Measurements from ENCODE around the gene ABCC11.

The ABCC11 gene

DNA sequence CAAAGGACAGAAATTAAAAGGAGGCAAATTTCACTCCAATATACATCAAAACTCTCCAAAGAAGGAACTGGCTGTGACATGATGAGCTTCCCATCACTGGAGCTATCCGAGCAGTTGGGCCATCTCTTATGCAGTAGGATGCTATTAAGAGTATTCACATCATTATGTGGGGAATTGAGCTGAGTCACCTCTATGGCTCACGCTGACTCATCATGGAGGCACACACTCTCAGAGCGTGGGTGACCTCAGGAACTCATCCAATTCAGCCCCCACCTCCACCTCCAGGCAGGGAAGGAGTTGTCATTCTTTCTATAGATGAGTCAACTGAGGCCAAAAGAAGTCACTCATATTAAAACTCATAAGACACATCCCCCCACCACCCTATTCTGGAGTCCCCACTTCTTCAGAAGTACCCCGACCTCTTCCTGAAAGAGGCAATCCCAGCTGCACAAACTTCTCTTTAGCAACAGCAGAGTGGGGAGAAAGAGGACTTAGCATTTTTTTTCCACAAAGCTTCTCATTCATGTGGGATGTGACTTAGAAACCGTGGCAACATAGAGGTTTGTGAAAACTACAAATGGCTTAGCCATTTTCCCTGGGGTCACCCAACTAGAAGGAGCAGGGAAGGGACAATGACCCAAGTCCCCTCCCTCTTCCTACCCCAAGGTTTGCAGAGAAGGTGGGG, 124.1 kb downstream of the ABCC11 start:
- Histone ChIP-seq H3K4ac (ENCODE audit: low read depth, low read length) (no peak overlapping the region), H4K8ac (ENCODE audit: low read depth, low read length) (no peak overlapping the region), H2AK5ac (ENCODE audit: low read length) (no peak overlapping the region), H3K27me3 (ENCODE audit: insufficient read depth, low read length, poor library complexity) (no peaks in the 10 kb centered on the region), H3K27ac (ENCODE audit: low read depth, low read length) (no peak overlapping the region), H3K23ac (ENCODE audit: low read length) (no peak overlapping the region), H4K5ac (ENCODE audit: low read length) (no peak overlapping the region), H3K4me3 (ENCODE audit: low read length) (no peak overlapping the region), H3K79me2 (ENCODE audit: control insufficient read depth, insufficient read depth, low read length) (no peaks in the 10 kb centered on the region), H2BK5ac (ENCODE audit: low read length) (no peak overlapping the region), H3K9ac (ENCODE audit: low read length) (no peak overlapping the region), H3K18ac (ENCODE audit: low read length) (no peak overlapping the region), H2BK15ac (replicated peaks; ENCODE audit: low read depth) (no peak overlapping the region), H3K4me1 (ENCODE audit: control insufficient read depth, low read depth, low read length) (no peaks in the 10 kb centered on the region), H3K56ac (ENCODE audit: low read length) (no peak overlapping the region), H3K79me1 (ENCODE audit: low read length) (no peaks in the 10 kb centered on the region), H3K36me3 (ENCODE audit: control insufficient read depth, insufficient read depth, low read length) (no peaks in the 10 kb centered on the region), H2BK120ac (ENCODE audit: low read depth, low read length) (no peak overlapping the region), H3K4me2 (ENCODE audit: low read length) (no peak overlapping the region)
- WGBS (ENCODE audit: extremely low coverage, insufficient coverage, low lambda C conversion rate): no CpG with 5 or more reads among the region's 5 CpGs
- peak; percentile 88 for DNase-seq

DNA sequence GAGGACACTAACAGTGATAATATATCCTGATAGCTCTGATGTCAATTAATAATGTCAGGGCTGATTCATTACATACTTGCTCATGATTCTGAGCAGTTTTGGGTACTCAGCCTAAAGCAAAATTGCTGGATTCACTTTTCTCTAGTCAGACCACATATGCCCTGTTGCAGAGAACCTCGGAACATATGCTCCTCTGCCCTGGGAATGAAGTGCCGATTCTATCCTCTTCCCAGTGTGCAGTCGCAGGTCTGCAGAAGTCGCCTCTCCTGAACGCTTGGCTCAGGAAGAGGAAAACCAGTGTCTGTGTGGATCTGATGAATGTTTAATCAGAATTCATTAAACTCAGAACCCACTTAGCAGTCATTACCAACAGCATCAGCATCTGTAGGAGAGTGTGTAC, 126.1 kb downstream of the ABCC11 start:
- Histone ChIP-seq H3K36me3 (ENCODE audit: control insufficient read depth, insufficient read depth, low read length) (no peaks in the 10 kb centered on the region), H3K79me2 (ENCODE audit: control insufficient read depth, insufficient read depth, low read length) (no peaks in the 10 kb centered on the region), H4K5ac (ENCODE audit: low read length) (no peak overlapping the region), H2AK5ac (ENCODE audit: low read length) (no peak overlapping the region), H2BK120ac (ENCODE audit: low read depth, low read length) (no peak overlapping the region), H3K27ac (ENCODE audit: low read depth, low read length) (no peak overlapping the region), H3K4me3 (ENCODE audit: low read length) (no peak overlapping the region), H3K4me1 (ENCODE audit: control insufficient read depth, low read depth, low read length) (no peaks in the 10 kb centered on the region), H3K56ac (ENCODE audit: low read length) (no peak overlapping the region), H4K8ac (ENCODE audit: low read depth, low read length) (no peak overlapping the region), H3K9ac (ENCODE audit: low read length) (no peak overlapping the region), H2BK5ac (ENCODE audit: low read length) (no peak overlapping the region), H3K4ac (ENCODE audit: low read depth, low read length) (no peak overlapping the region), H3K23ac (ENCODE audit: low read length) (no peak overlapping the region), H3K79me1 (ENCODE audit: low read length) (no peaks in the 10 kb centered on the region), H2BK15ac (replicated peaks; ENCODE audit: low read depth) (no peak overlapping the region), H3K4me2 (ENCODE audit: low read length) (no peak overlapping the region), H3K18ac (ENCODE audit: low read length) (no peak overlapping the region), H3K27me3 (ENCODE audit: insufficient read depth, low read length, poor library complexity) (no peaks in the 10 kb centered on the region)
- no peak for DNase-seq
- no CpG with 5 or more reads among the region's 5 CpGs for WGBS (ENCODE audit: extremely low coverage, insufficient coverage, low lambda C conversion rate)

- Histone ChIP-seq H3K9ac (ENCODE audit: low read length) (no peak overlapping the region), H3K23ac (ENCODE audit: low read length) (no peak overlapping the region), H3K4me3 (ENCODE audit: low read length) (no peak overlapping the region), H2AK5ac (ENCODE audit: low read length) (no peak overlapping the region), H3K27me3 (ENCODE audit: insufficient read depth, low read length, poor library complexity) (no peaks in the 10 kb centered on the region), H3K4ac (ENCODE audit: low read depth, low read length) (no peak overlapping the region), H3K79me2 (ENCODE audit: control insufficient read depth, insufficient read depth, low read length) (no peaks in the 10 kb centered on the region), H4K5ac (ENCODE audit: low read length) (no peak overlapping the region), H3K18ac (ENCODE audit: low read length) (no peak overlapping the region), H3K27ac (ENCODE audit: low read depth, low read length) (no peak overlapping the region), H2BK5ac (ENCODE audit: low read length) (no peak overlapping the region), H3K4me2 (ENCODE audit: low read length) (no peak overlapping the region), H3K79me1 (ENCODE audit: low read length) (no peaks in the 10 kb centered on the region), H3K56ac (ENCODE audit: low read length) (no peak overlapping the region), H4K8ac (ENCODE audit: low read depth, low read length) (no peak overlapping the region), H2BK120ac (ENCODE audit: low read depth, low read length) (no peak overlapping the region), H2BK15ac (replicated peaks; ENCODE audit: low read depth) (no peak overlapping the region), H3K4me1 (ENCODE audit: control insufficient read depth, low read depth, low read length) (no peaks in the 10 kb centered on the region), H3K36me3 (ENCODE audit: control insufficient read depth, insufficient read depth, low read length) (no peaks in the 10 kb centered on the region)
- DNase-seq: no peak
- WGBS (ENCODE audit: extremely low coverage, insufficient coverage, low lambda C conversion rate): no CpG with 5 or more reads among the region's 2 CpGs
These were observed 128.5 kb downstream of the ABCC11 start for GRCh38 chr16:48118841-48119240.

- no peak overlapping the region for H2BK120ac ChIP-seq (ENCODE audit: low read depth, low read length)
- no peak overlapping the region for H2BK15ac ChIP-seq (replicated peaks; ENCODE audit: low read depth)
These were observed 129.9 kb downstream of the ABCC11 start for GRCh38 chr16:48117217-48118105.

More at GRCh38 chr16:48117217-48118105, 129.9 kb downstream of the ABCC11 start:
- peak overlapping the region; percentile 15 for H3K18ac ChIP-seq (ENCODE audit: low read length)
- H3K9ac ChIP-seq (ENCODE audit: low read length): no peak overlapping the region
- no peaks in the 10 kb centered on the region for H3K27me3 ChIP-seq (ENCODE audit: insufficient read depth, low read length, poor library complexity)
- H3K79me2 ChIP-seq (ENCODE audit: control insufficient read depth, insufficient read depth, low read length): no peaks in the 10 kb centered on the region
- no peak overlapping the region for H3K4me2 ChIP-seq (ENCODE audit: low read length)
- no peak overlapping the region for H2AK5ac ChIP-seq (ENCODE audit: low read length)
- peak; percentile 90 for DNase-seq
- no peak overlapping the region for H3K4me3 ChIP-seq (ENCODE audit: low read length)
- peak overlapping the region; percentile 22 for H3K4ac ChIP-seq (ENCODE audit: low read depth, low read length)
- H4K5ac ChIP-seq (ENCODE audit: low read length): no peak overlapping the region
- no peak overlapping the region for H3K23ac ChIP-seq (ENCODE audit: low read length)
- no peak overlapping the region for H4K8ac ChIP-seq (ENCODE audit: low read depth, low read length)
- no peak overlapping the region for H3K27ac ChIP-seq (ENCODE audit: low read depth, low read length)
- H2BK5ac ChIP-seq (ENCODE audit: low read length): peak overlapping the region; percentile 48
- H3K79me1 ChIP-seq (ENCODE audit: low read length): no peaks in the 10 kb centered on the region
- H3K36me3 ChIP-seq (ENCODE audit: control insufficient read depth, insufficient read depth, low read length): no peaks in the 10 kb centered on the region
- no CpG with 5 or more reads among the region's 22 CpGs for WGBS (ENCODE audit: extremely low coverage, insufficient coverage, low lambda C conversion rate)
- no peaks in the 10 kb centered on the region for H3K4me1 ChIP-seq (ENCODE audit: control insufficient read depth, low read depth, low read length)
- peak overlapping the region; percentile 69 for H3K56ac ChIP-seq (ENCODE audit: low read length)

All from mesendoderm (in vitro differentiated cells).